Measurements from ENCODE around the gene SMARCB1.

Gene SMARCB1

GRCh38 chr22:23832226-23833016 lies 45.7 kb downstream of the SMARCB1 start:
- Histone ChIP-seq H2AFZ (ENCODE audit: low read depth, low read length, severe bottlenecking) (no peak overlapping the region), H3K9ac (ENCODE audit: low read length) (no peak overlapping the region), H4K20me1 (ENCODE audit: low read depth, low read length) (peaks cover 6% of the 10 kb centered on the region; the same call in 1 of the 2 replicates), H3K9me3 (ENCODE audit: insufficient read depth, low read length) (no peaks in the 10 kb centered on the region), H3K4me2 (ENCODE audit: low read depth, low read length, poor library complexity, severe bottlenecking) (no peak overlapping the region), H3K27ac (ENCODE audit: low read depth, low read length) (no peak overlapping the region), H3F3A (ENCODE audit: insufficient read depth) (peaks cover 25% of the 10 kb centered on the region; the same call in 1 of the 2 replicates), H3K27me3 (ENCODE audit: low read length) (no peaks in the 10 kb centered on the region), H3K9me2 (replicated peaks; ENCODE audit: insufficient read depth, low read length) (no peaks in the 10 kb centered on the region), H3K79me2 (ENCODE audit: insufficient read depth, low read length) (peaks cover 36% of the 10 kb centered on the region), H3K36me3 (ENCODE audit: low read length) (0 out of 2 replicates have a peak, but pooled peaks cover 3% of the 10 kb centered on the region), H3K4me3 (ENCODE audit: insufficient read depth, low read length, poor library complexity, severe bottlenecking) (no peak overlapping the region)
- no peak for TF ChIP-seq EZH2phosphoT487 (conservative IDR thresholded peaks at IDR 0.05; ENCODE audit: low read length)
- TF ChIP-seq, protein P1, sequence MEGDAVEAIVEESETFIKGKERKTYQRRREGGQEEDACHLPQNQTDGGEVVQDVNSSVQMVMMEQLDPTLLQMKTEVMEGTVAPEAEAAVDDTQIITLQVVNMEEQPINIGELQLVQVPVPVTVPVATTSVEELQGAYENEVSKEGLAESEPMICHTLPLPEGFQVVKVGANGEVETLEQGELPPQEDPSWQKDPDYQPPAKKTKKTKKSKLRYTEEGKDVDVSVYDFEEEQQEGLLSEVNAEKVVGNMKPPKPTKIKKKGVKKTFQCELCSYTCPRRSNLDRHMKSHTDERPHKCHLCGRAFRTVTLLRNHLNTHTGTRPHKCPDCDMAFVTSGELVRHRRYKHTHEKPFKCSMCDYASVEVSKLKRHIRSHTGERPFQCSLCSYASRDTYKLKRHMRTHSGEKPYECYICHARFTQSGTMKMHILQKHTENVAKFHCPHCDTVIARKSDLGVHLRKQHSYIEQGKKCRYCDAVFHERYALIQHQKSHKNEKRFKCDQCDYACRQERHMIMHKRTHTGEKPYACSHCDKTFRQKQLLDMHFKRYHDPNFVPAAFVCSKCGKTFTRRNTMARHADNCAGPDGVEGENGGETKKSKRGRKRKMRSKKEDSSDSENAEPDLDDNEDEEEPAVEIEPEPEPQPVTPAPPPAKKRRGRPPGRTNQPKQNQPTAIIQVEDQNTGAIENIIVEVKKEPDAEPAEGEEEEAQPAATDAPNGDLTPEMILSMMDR (IDR thresholded peaks at IDR 0.05; ENCODE audit: insufficient read depth, low read length, poor library complexity, severe bottlenecking), result no peak

- Histone ChIP-seq H3K9me3 (ENCODE audit: insufficient read depth, low read length) (no peaks in the 10 kb centered on the region), H4K20me1 (ENCODE audit: low read depth, low read length) (peaks cover 6% of the 10 kb centered on the region; the same call in 1 of the 2 replicates), H3K9ac (ENCODE audit: low read length) (no peak overlapping the region), H3F3A (ENCODE audit: insufficient read depth) (peaks cover 29% of the 10 kb centered on the region; the same call in 1 of the 2 replicates), H2AFZ (ENCODE audit: low read depth, low read length, severe bottlenecking) (no peak overlapping the region), H3K4me2 (ENCODE audit: low read depth, low read length, poor library complexity, severe bottlenecking) (no peak overlapping the region), H3K27me3 (ENCODE audit: low read length) (no peaks in the 10 kb centered on the region), H3K9me2 (replicated peaks; ENCODE audit: insufficient read depth, low read length) (no peaks in the 10 kb centered on the region), H3K27ac (ENCODE audit: low read depth, low read length) (no peak overlapping the region), H3K79me2 (ENCODE audit: insufficient read depth, low read length) (peaks cover 36% of the 10 kb centered on the region), H3K4me3 (ENCODE audit: insufficient read depth, low read length, poor library complexity, severe bottlenecking) (no peak overlapping the region), H3K36me3 (ENCODE audit: low read length) (0 out of 2 replicates have a peak, but pooled peaks cover 3% of the 10 kb centered on the region)
- TF ChIP-seq EZH2phosphoT487 (conservative IDR thresholded peaks at IDR 0.05; ENCODE audit: low read length), result no peak
- TF ChIP-seq, protein P1 (IDR thresholded peaks at IDR 0.05; ENCODE audit: insufficient read depth, low read length, poor library complexity, severe bottlenecking), result no peak
Observed at GRCh38 chr22:23833017-23833751, 46.4 kb downstream of the SMARCB1 start.

DNA sequence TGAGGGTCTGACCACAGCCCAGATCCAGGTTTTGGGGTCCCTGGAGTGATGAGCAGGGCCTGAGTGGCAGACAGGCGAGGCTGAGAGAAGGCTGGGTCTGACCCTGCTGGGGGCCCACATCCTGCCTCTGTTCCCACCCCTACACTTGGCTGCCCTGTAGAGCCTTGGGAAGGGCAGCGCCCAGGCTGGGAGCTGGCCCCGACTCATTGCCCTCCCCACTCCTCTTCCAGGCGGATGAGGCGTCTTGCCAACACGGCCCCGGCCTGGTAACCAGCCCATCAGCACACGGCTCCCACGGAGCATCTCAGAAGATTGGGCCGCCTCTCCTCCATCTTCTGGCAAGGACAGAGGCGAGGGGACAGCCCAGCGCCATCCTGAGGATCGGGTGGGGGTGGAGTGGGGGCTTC lies 47.1 kb downstream of the SMARCB1 start:
- peaks cover 6% of the 10 kb centered on the region; the same call in 1 of the 2 replicates for H4K20me1 ChIP-seq (ENCODE audit: low read depth, low read length)
- H3K9ac ChIP-seq (ENCODE audit: low read length), result no peak overlapping the region
- no peak overlapping the region for H3K27ac ChIP-seq (ENCODE audit: low read depth, low read length)
- H3K9me2 ChIP-seq (replicated peaks; ENCODE audit: insufficient read depth, low read length), result no peaks in the 10 kb centered on the region
- peaks cover 30% of the 10 kb centered on the region; the same call in 1 of the 2 replicates for H3F3A ChIP-seq (ENCODE audit: insufficient read depth)
- no peaks in the 10 kb centered on the region for H3K9me3 ChIP-seq (ENCODE audit: insufficient read depth, low read length)
- H2AFZ ChIP-seq (ENCODE audit: low read depth, low read length, severe bottlenecking), result no peak overlapping the region
- no peak overlapping the region for H3K4me2 ChIP-seq (ENCODE audit: low read depth, low read length, poor library complexity, severe bottlenecking)
- peaks cover 29% of the 10 kb centered on the region for H3K79me2 ChIP-seq (ENCODE audit: insufficient read depth, low read length)
- TF ChIP-seq EZH2phosphoT487 (conservative IDR thresholded peaks at IDR 0.05; ENCODE audit: low read length), result no peak
- TF ChIP-seq, protein P1 (IDR thresholded peaks at IDR 0.05; ENCODE audit: insufficient read depth, low read length, poor library complexity, severe bottlenecking), result no peak
- H3K36me3 ChIP-seq (ENCODE audit: low read length), result 0 out of 2 replicates have a peak, but pooled peaks cover 3% of the 10 kb centered on the region
- H3K4me3 ChIP-seq (ENCODE audit: insufficient read depth, low read length, poor library complexity, severe bottlenecking), result no peak overlapping the region
- H3K27me3 ChIP-seq (ENCODE audit: low read length), result no peaks in the 10 kb centered on the region

Data from SU-DHL-6 (cell line).